SH-SY5Y (cell line): Measurements from ENCODE around the gene CD34.

Experiments
- GATA2 ChIP-seq: IDR thresholded peaks from 2 replicates; pipeline ENCODE4 v1.6.1; 2011; ENCODE audit warnings: mild to moderate bottlenecking, low read depth, low read length
- GATA3 ChIP-seq: IDR thresholded peaks from 2 replicates; pipeline ENCODE4 v1.6.1; 2011; ENCODE audit warnings: low read depth, mild to moderate bottlenecking, low read length, moderate library complexity

DNA sequence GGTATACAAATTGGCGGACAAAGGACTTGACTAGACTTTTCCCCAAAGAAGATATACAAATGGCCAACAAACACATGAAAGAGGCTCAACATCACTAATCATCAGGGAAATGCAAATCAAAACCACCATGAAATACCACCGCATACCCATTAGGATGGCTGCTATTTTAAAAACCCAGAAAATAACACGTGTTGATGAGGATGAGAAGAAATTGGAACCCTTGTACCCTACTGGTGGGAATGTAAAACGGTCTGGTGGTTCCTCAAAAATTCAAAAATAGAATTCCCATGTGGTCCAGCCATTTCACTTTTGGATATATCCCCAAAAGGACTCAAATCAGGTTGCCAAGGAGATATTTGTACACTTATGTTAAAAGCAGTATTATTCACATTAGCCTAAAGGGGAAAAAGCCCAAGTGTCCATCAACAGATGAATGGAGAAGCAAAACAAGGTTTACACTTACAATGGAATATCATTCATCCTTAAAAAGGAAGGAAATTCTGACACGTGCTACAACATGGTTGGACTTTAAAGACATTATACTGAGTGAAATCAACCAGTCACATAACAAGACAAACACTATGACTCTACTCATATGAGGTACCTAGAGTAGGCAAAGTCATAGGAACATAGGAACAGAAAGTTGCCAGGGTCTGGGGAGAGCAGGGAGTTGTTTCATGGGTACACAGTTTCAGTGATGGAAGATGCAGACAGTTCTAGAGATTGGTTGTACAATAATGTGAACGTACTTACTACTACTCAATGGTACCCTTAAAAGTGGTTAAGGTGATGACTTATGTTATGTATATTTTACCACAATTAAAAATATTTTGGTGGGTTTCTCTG, 17.0 kb downstream of the CD34 start:
- TF ChIP-seq GATA3 (no peak), GATA2 (no peak)
